Coronary artery (tissue), 2 donors: ENCODE measurements around the gene HDHD3.
"Not testable (repeated sequence)": the region's sequence is repeated elsewhere in the genome, so short reads cannot be mapped to it uniquely, and the experiment has no call there.

Experiments
- DNase-seq: peaks from one replicate; pipeline ENCODE4 v3.0.0-alpha.2; 2017; ENCODE audit warnings: low spot score
- H3K27ac ChIP-seq, 2 donors: fragments of 200-600 bp; sonication (generic); one replicate each; pipeline ENCODE4 v1.5.1; 2016 to 2019
- H3K4me3 ChIP-seq: fragments of 200-600 bp; sonication (generic); 2 replicates; pipeline ENCODE4 v1.5.1; 2016; ENCODE audit warnings: mild to moderate bottlenecking, moderate library complexity
- TF ChIP-seq, protein P1 (sequence below): fragments of 200-600 bp; sonication (generic); IDR thresholded peaks from one replicate; pipeline ENCODE4 v1.5.1; 2019; ENCODE audit warnings: antibody characterized with exemption

Gene HDHD3

DNA sequence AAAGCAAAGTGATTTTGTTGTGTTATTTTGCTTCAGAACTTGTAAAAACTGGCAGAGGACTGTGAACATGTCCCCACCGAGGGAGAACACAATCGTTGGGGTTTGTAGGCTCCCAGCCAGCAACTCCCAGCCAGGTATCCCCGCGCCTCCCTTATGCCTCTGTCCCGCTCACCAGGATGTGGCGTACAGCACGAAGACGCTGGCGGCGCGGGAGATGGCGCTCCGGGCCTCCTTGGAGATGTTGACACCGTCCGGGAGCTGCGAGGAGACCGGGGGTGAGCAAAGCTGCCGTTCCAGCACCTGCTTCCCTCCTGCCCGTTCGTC lies 33.1 kb upstream of the HDHD3 start:
- TF ChIP-seq, protein P1, sequence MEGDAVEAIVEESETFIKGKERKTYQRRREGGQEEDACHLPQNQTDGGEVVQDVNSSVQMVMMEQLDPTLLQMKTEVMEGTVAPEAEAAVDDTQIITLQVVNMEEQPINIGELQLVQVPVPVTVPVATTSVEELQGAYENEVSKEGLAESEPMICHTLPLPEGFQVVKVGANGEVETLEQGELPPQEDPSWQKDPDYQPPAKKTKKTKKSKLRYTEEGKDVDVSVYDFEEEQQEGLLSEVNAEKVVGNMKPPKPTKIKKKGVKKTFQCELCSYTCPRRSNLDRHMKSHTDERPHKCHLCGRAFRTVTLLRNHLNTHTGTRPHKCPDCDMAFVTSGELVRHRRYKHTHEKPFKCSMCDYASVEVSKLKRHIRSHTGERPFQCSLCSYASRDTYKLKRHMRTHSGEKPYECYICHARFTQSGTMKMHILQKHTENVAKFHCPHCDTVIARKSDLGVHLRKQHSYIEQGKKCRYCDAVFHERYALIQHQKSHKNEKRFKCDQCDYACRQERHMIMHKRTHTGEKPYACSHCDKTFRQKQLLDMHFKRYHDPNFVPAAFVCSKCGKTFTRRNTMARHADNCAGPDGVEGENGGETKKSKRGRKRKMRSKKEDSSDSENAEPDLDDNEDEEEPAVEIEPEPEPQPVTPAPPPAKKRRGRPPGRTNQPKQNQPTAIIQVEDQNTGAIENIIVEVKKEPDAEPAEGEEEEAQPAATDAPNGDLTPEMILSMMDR = no peak
- H3K27ac ChIP-seq = peak overlapping the region; percentile 95 to 97
- DNase-seq = no peak
- peak overlapping the region; percentile 79 for H3K4me3 ChIP-seq

DNA sequence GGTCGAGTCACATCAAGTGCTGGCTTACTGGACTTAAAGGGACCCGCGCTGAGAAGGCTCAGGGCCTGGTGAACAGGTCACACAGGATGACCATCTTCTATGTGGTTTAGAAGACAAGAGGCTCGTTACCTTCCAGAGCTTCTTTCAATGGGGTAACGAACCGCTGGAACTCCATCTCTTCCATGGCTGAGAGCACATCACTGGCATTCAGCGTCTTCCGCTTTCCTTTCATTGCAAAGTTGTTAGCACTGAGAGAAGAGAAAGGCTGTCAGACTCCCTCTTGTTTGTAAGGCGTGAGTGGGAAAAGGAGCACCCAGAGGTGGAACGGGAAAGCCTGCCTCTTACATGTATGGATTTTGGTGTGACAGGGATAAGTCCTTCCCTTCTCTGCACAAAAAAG lies 32.7 kb upstream of the HDHD3 start:
- no peak for DNase-seq
- TF ChIP-seq, protein P1 = no peak
- Histone ChIP-seq H3K4me3 (peak overlapping the region; percentile 79), H3K27ac (peak overlapping the region; percentile 95 to 97)

DNA sequence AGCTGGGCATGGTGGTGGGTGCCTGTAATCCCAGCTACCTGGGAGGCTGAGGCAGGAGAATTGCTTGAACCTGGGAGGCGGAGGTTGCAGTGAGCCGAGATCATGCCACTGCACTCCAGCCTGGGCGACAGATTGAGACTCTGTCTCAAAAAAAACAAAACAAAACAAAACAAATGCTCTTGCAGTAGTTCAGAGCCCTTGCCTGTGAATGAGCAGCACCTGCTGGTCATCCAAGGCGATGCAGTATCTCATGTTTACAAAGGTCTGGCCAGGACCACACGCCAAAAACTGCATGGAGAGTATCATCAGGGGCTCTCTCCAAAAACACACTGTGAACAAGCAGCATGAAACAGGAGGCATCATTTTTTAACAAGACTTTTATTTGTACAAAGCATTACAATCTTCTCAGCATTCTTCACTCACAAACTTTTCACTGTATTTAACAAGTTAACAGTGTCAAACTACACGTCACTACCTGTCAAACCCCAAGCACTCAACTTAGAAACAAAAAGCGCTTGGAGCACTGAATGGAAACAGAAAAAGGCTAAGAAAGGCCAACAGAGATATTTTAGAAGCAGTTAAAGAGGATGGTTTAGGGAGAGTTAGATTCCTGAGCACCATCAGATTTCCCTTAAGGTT lies 30.2 kb upstream of the HDHD3 start:
- not testable (repeated sequence) for DNase-seq, H3K27ac ChIP-seq, H3K4me3 ChIP-seq
- TF ChIP-seq, protein P1 = peak; percentile 27

DNA sequence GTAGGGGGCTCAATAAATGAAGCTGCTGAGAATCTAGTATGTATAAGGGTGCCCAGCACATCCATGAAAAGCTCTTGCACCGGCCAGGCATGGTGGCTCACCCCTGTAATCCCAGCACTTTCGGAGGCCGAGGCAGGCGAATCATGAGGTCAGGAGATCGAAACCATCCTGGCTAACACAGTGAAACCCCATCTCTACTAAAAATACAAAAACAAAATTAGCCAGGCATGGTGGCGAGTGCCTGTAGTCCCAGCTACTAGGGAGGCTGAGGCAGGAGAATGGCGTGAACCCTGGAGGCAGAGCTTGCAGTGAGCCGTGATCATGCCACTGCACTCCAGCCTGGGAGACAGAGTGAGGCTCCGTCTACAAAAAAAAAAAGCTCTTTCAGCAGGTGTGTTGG lies 29.6 kb upstream of the HDHD3 start:
- not testable (repeated sequence) for H3K4me3 ChIP-seq, DNase-seq, H3K27ac ChIP-seq

DNA sequence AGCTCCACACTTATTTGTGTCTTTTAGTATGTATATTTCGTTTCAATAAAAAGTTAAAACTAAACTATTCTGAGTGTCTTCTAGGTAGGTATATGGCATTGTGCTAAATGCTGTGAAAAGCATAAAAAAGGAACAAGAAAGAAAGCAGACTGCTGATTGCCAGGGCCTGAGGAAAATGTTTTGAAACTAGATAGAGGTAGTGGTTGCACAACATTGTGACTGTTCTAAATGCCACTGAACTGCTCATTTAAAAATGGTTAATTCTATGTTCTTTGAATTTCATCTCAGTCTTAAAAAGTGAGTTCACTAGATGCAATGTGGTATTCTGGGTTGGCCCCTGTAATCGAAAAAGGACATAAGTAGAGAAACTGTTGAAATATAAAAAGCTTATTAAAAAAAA lies 26.9 kb upstream of the HDHD3 start:
- no peak for DNase-seq
- TF ChIP-seq, protein P1 = no peak
- H3K27ac ChIP-seq = no peak overlapping the region

DNA sequence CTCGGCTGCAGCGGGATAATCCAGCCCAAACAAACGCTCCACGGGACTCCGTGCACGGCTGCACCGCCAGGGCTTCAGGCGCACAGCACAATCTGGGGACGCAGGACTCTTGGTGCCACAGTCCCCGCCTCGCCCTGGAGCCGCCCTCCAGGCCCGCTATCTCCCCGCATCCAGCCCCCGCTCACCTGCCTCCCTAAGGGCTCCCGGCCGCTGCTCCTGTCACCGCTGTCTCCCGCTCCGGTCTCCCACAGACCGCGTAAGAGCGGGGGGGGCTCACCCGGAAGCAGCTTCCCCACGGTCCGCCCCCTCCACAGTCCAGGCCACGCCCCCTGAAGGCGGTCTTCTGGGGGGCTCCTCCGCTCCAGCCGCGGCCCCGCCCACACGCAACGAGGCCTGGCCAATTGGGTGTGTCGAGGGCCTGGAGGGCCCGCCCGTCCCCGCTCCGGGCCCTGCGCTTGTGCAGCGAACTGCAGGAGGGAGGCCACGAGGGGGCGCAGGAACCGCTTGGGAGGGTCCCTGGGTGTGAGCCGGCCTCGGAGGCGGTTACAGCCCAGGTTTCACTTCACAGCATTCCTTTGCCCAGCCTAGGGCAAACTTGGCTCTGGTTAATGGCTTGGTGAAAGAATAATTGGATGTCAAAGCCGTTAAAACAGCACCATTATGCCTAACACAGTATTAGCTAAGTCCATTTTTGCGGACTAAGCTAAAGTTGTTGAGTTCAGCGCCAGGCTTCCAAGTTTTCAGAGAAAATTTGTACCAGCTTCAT lies 24.4 kb upstream of the HDHD3 start, which contains the start of gene ALAD:
Gene ALAD, minus strand, starts transcription at position 258 of the 766 bp plus-strand sequence. CDS start 7,725 bp downstream, outside the sequence.
- H3K27ac ChIP-seq = peak within 1 kb of the TSS; percentile 65 to 84
- TF ChIP-seq, protein P1 = peak; percentile 86
- peak; percentile 99 for DNase-seq
- peak within 1 kb of the TSS; percentile 91 for H3K4me3 ChIP-seq

More for the DNA sequence above, 26.9 kb upstream of the HDHD3 start:
- H3K4me3 ChIP-seq = no peak overlapping the region

DNA sequence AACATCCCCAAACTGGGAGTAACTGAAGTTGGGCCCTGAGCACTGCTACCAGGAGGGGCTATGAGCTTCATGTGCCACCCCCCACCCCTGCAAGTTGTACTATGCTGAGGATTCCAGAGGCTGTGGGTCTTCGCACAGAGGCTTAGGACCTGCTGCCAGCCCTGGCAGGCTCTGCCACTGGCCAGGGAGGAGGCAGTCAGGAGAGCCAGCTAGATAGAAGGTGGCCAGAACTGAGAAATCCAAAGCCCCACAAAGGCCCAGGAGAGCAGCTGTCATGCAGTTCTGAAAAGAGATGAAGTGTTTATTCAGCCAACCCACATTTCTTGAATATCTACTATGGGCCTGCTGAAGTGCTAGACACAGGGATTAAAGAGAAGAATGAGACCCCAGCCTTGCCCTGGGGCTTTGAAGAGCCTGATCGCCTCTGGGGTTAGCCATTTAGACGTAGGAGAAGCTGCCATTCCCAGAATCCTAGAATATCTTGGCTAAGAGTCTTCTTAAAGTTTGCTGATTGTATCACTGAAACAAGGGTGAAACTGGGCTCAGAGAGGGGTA lies 22.9 kb upstream of the HDHD3 start:
- no peak for DNase-seq
- Histone ChIP-seq H3K4me3 (no peak overlapping the region), H3K27ac (no peak overlapping the region)
- TF ChIP-seq, protein P1 = no peak
